Neural progenitor cell (in vitro differentiated cells): Measurements from ENCODE around the gene ZGPAT.

Experiments used
- EZH2 ChIP-seq: fragments of 200-600 bp; sonication (generic); IDR thresholded peaks from 2 replicates; pipeline ENCODE4 v1.6.1; 2017; ENCODE audit warnings: antibody characterized with exemption, mild to moderate bottlenecking, moderate library complexity
- EZH2phosphoT487 ChIP-seq: fragments of 200-600 bp; sonication (generic); IDR thresholded peaks from 2 replicates; pipeline ENCODE4 v1.6.1; 2017; ENCODE audit warnings: antibody characterized with exemption
- TF ChIP-seq, protein P1 (sequence below): fragments of 200-600 bp; sonication (generic); IDR thresholded peaks from 2 replicates; pipeline ENCODE4 v1.5.1; 2017; ENCODE audit warnings: antibody characterized with exemption, mild to moderate bottlenecking

DNA sequence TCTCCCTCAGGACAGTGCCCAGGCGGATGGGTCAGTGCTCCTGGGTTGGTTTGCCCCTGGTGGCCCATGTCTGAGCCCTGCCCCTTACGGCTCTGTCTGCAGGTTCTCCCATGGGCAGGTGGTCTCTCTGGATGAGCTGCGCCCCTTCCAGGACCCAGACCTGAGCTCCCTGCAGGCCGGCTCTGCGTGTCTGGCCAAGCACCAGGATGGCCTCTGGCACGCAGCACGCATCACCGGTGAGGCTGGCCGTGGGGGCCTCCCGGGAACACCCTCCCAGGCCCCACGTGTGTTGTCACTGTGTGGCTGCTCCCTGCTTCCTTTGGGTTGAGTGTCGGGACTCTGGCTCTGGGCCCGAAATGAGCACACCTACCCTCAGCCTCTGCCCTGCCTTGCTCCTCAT lies 25.3 kb downstream of the ZGPAT start:
- TF ChIP-seq, protein P1, sequence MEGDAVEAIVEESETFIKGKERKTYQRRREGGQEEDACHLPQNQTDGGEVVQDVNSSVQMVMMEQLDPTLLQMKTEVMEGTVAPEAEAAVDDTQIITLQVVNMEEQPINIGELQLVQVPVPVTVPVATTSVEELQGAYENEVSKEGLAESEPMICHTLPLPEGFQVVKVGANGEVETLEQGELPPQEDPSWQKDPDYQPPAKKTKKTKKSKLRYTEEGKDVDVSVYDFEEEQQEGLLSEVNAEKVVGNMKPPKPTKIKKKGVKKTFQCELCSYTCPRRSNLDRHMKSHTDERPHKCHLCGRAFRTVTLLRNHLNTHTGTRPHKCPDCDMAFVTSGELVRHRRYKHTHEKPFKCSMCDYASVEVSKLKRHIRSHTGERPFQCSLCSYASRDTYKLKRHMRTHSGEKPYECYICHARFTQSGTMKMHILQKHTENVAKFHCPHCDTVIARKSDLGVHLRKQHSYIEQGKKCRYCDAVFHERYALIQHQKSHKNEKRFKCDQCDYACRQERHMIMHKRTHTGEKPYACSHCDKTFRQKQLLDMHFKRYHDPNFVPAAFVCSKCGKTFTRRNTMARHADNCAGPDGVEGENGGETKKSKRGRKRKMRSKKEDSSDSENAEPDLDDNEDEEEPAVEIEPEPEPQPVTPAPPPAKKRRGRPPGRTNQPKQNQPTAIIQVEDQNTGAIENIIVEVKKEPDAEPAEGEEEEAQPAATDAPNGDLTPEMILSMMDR = no peak
- TF ChIP-seq EZH2phosphoT487 = no peak
- TF ChIP-seq EZH2 = no peak
